ENCODE measurements around the gene TUBGCP2.
"Not testable (repeated sequence)": the region's sequence is repeated elsewhere in the genome, so short reads cannot be mapped to it uniquely, and the experiment has no call there.

Gene TUBGCP2

GRCh38 chr10:133270204-133270603, 38.5 kb downstream of the TUBGCP2 start:
- no peak for DNase-seq

DNA sequence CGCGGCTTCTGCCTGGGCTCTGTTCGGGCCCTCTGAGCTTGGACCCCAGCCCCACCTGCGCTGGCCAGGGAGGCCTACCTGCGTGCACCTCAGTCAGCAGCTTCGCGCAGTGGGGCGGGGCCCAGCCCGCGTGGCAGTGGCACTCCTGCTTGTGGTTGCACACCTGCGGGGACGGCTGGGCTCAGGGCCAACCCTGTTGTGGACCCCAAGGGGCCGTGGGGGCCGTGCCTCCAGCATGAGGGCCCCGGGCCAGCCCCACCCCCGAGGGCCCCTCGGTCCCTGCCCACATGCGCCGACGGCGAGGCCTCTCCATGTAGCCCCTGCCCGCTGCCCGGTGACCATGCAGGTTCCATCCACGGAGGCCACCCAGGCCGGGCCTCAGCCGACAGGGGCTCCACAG, 39.3 kb downstream of the TUBGCP2 start:
- DNase-seq = no peak

- DNase-seq = no peak
Measured at GRCh38 chr10:133268532-133268931, 40.1 kb downstream of the TUBGCP2 start.

- DNase-seq = no peak
Measured at GRCh38 chr10:133267829-133268228, 40.8 kb downstream of the TUBGCP2 start.

DNA sequence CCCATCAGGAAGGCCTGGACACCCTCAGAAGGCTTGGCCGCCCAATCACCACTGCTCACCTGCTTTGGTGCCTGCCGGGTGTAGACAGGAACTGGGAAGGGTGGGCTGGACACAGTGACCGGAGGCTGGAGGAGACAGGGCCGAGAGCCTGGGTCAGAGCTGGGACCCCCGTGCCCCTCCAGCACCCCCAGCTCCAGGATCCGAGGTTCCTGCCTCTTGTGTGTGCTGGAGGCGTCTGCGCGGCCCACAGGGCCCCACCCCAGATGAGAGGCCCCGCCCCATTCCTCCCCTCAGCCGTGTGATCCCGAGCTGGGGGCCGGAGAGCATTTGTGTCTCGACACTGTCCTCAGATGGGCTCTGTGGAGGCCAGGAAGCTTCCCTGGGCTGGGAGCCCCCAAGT, 41.4 kb downstream of the TUBGCP2 start:
- DNase-seq = no peak

DNA sequence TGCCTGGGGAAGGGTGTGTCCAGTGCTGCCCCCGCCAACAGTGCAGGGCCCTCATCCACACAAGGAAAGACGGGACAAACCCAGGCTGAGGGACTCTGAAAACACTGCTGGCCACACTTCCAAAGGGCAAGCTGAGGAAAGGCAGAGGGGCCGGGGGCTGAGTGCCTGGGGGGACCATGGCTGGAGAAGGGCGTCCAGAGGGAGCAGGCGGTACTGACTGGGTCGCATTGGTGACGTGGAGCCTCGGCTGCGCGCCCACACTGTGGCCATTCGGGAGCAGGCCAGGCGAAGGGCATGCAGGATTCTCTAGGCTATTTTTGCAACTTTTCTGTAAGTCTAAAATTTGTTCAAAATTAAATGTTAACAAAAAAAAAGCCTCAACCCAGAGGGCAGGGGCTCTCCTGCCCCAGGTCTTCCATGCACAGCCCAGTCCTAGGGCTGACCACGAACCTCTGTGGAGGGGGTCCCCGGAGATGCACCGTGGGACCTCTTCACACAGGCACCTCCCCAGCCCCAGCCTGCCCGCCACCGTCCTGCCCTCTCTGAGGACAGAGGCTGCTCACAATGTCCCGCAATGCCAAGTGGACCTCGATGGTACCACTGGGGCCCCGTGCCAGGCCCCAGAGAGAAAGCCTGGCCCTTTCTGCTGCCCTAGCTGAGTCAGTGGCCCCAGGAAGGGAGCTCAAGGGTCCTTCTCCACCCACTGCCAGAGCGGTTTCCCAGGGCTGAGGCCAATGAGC, 42.4 kb downstream of the TUBGCP2 start:
- no peak for DNase-seq

DNA sequence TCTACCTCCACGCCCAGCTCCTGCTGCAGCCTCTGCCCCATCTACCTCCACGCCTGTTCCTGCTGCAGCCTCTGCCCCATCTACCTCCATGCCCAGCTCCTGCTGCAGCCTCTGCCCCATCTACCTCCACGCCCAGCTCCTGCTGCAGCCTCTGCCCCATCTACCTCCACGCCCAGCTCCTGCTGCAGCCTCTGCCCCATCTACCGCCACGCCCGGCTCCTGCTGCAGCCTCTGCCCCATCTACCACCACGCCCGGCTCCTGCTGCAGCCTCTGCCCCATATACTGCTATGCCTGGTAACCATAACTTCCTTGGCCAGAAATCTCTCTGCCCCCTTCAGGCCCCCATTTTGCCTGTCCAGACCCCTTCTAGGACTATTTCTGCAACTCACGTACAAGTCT, 43.6 kb downstream of the TUBGCP2 start:
- not testable (repeated sequence) for DNase-seq

GRCh38 chr10:133264461-133264860, 44.2 kb downstream of the TUBGCP2 start:
- peak in 1 of 56 donors; percentile 25 for DNase-seq

GRCh38 chr10:133263674-133264073, 45.0 kb downstream of the TUBGCP2 start:
- no peak for DNase-seq

GRCh38 chr10:133262696-133263095, 46.0 kb downstream of the TUBGCP2 start:
- no peak for DNase-seq

DNA sequence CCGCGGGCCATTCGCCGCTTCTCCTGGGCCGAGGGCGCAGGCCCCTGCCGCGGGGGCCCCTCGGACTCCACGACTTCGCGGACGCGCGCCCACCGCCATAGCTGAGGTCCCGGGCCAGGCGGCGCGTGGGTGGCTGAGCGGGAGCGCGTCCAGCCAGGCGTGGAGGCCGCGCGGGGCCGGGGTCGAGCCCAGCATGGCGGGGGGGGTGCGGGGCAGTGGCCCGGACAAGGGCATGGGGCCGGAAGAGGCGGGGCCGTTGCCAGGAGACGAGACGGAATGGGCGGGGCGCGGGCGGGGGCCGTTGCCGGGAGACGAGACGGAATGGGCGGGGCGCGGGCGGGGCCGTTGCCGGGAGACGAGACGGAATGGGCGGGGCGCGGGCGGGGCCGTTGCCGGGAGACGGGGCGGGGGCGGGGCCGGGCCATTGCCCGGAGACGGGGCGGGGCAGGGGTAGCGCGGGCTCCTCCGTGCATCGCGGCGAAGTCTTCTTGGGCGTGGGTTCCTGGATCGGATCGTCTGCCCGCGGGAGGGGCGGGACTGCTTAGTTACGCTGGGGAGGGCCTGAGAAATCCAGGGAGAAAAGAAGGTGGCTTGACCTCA, 46.8 kb downstream of the TUBGCP2 start:
- DNase-seq = peak in 54 of 56 donors; percentile 24 to 94 (median 78)

DNA sequence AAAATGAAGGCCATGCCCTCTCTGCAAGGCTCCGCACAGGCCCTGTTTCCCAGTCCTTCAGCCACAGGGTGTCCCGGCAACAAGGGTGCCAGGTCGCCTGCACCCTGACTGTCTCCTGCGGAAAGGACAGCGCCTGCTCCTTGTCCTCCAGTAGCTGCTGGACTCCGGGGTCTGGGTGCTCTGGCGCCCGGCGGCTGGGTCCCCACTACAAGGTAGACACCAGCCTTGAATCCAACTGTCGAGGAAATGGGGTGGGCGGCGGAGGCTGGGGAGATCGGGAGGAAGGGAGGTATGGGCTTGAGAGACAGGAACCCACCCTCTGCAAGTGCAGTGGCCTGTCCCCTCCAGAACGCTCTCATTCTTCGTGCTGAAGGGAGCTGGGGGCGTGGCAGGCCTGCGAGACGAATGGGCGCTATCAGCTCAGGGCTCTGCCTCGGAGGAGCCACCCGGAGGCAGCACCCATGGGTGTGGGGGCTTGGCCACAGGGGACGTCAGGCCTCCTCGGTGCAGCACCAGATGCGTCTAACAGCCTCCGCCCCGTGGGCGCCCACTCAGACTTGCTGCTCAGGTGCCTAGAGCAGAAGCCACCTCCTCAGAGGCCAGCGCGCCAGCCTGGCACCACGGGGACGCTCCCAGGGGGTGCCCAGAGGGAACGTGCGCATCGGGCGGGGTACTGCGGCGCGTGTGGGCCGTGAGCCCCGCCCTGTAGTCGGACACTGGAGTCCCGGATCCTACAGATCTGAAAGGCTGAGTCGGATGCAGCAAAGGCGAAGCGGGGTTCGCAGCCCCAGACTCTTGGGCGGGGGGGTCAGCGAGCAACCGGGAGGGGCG, 47.6 kb downstream of the TUBGCP2 start:
- DNase-seq = peak in 26 of 56 donors; percentile 16 to 65 (median 42)

DNA sequence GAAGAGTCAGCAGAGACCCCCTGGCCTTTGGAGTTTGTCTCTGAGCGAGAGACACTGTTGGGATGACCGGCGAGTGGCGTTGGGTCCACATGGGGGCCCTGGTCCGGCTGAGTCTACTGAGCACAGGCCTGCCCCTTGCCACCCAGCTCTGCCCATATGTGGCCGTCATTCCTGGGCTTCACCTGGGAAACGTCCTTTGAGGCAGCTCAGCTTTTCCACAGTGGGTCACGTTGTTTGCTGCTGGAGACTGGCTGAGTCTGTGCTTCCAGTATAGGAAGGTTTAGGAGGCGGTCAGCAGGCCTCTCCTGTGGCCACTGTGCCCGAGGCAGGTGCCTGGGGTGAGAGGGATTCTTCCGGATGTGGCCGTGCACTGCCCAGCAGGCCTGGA, 49.1 kb downstream of the TUBGCP2 start:
- no peak for DNase-seq

GRCh38 chr10:133258818-133259601, 49.7 kb downstream of the TUBGCP2 start:
- peak in 37 of 56 donors; percentile 10 to 76 (median 36) for DNase-seq

DNA sequence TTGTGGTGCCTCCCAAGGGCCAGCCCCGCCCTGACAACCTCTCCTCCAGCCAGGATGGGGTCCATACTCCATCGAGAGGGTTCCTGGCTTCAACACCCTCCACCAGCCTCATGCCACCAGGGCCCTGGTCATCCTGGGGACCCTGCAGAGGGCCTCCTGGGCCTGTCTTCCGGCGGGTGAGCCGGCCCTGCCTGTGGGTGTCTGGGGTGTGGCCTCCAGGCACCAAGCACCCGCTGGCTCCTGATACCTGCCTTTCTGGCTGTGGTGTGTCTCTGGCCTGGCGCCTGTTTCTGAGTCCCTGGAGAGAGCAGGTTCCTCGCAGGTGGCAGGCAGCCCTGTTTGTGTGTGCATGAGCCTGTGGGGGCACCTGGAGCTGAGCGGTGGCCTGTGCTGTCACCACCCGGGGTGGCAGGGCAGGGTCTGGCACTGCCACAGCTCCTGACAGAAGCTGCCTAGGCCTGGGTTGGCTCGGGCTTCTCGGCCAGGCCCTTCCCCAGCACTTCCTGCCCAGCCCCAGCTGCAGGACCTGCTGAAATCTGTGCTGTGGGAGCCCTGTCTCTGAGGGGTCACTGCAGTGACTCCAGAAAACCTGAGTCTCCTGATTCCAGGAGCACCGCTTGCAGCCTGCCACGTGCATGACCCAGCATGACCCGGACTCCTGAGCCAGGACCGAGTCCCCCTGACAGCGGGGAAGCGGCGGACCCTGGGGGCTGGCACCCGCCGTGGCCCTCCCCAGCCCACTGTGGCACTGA, 50.4 kb downstream of the TUBGCP2 start:
- no peak for DNase-seq

DNA sequence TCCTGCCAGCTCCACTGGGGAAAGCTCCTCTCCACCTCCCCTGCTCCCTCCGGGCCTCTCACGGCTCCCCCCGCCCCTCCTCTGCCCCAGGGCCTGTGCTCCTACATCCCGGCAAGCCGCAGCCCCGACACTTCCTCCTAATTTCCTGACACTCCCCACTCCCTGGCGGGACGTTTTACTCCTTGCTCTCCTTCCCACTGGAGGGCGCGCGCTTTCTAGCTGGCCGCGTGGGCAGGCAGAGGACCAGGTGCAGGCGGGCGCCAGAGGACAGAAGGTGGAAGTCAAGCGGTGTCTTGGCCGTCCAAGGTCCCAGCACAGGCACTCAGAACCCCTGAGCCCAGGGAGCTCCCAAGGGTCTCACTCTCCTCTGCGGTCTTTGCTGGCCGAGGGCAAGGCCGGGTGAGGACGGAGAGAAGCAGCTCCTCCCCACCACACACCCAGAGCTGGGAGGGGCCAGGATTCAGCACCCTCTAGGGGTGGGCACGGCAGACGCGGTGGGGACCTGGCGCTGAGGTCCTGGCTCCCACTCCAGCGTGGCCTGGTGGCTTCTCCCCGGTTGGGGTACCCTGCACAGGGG, 51.1 kb downstream of the TUBGCP2 start:
- peak in 4 of 56 donors; percentile 14 to 49 (median 18) for DNase-seq

DNA sequence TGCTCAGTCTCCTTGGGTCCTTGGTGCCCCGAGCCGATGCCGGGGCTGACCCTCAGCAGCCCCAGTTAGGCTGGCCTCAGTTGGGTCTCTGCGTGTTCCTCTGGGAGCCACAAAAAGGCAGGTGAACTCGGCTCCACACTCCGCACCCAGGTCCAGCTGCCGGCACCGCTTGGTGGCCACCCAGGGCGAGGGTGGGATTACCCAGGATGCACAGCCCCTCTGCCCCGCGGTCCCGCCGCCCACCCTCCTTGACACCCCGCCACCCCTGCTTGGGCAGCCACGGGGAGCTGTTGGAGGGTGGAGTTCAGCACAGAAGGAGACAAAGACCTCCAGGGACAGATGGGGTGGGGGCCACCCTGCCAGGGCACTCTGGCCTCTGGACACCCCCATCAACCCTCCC, 53.3 kb downstream of the TUBGCP2 start:
- no peak for DNase-seq

DNA sequence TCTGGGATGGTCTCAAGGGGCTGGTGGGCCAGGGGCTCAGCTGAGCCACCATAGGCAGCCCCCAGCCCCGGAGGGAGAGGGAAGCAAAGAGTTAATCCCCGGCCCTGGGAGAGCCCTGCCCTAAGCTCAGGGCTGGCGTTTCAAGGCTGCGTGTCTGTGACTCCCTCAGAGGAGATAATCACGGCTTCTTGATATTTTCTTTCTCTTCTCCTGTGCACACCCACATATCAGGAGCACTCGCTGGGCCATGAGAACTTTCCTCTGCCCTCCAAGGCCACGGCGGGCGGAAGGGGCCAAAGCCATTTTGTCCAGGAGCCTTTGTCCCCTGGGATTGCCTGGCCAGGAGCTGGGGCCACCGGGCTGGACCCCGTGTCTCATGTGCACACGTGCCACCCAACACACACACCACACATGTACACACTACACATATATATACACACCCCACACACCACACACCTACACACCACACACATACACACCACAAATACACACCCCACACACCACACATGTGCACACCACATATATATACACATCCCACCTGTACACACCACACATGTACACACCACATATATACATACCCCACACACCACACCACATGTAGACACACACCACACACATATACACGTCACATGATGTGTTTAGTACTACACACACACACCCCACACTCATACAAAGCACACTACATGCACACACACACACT, 54.1 kb downstream of the TUBGCP2 start:
- DNase-seq = no peak

GRCh38 chr10:133253361-133253955, 55.2 kb downstream of the TUBGCP2 start:
- DNase-seq = no peak
